Daoy (cell line): Measurements from ENCODE around the gene ADD1. TPM values are rescaled to one million over a fixed set of nuclear protein-coding genes. Genes with fewer than 3 reads are reported as not detected.
"Not testable (repeated sequence)": the region's sequence is repeated elsewhere in the genome, so short reads cannot be mapped to it uniquely, and the experiment has no call there.

ENCODE experiments used
- DNase-seq: peaks from one replicate; pipeline ENCODE4 v3.0.0-alpha.2; 2015; ENCODE audit warnings: low read depth
- total RNA-seq: library from RNA; depleted of rRNA; stranded (reverse); fragments of >200 nt; shearing (Covaris generic); gene quantifications from 2 replicates; pipeline ENCODE4 v1.2.3, GENCODE V29; 2014

Gene ADD1
- total RNA-seq, 1 experiment from 2014 or later, result 101 TPM

GRCh38 chr4:2886161-2886560 is 42.5 kb downstream of the ADD1 start:
- DNase-seq, result no peak

DNA sequence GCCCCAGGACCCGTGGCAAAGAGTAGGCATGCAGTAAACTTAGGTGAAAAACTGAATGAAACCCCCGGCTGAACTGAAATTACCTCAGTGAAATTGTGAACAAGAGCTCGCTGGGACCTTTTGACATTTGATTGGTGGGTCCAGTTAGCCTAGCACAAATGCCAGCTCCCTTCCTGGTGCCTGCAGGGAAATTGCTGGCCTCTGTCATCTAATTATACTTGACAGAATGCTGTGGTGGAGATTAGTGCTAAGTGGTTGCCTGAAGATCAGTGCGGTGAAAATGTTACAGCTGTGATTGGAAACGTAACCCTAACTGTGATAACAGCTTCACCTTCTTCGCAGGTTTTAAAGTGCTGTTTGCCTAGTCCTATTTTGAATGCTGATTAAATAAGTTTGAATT is 43.0 kb downstream of the ADD1 start:
- no peak for DNase-seq

GRCh38 chr4:2887343-2887742 is 43.7 kb downstream of the ADD1 start:
- no peak for DNase-seq

- DNase-seq, result no peak
These were observed 45.2 kb downstream of the ADD1 start for GRCh38 chr4:2888886-2889285.

DNA sequence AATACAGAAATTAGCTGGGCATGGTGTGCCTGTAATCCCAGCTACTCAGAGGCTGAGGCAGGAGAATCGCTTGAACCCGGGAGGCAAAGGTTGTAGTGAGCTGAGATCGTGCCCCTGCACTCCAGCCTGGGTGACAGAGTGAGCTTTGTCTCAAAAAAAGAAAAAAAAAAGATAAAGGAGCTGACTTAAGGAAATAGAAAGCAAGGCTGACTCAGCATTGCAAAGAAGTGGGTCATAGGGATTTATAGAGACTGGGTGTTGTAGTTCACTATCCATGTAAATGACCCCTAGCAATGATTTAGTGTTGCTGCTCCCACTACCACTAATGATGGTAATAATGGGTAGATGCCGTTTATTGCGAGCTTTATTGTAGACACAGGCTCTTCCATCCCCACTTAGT is 47.6 kb downstream of the ADD1 start:
- DNase-seq, result peak; percentile 24

DNA sequence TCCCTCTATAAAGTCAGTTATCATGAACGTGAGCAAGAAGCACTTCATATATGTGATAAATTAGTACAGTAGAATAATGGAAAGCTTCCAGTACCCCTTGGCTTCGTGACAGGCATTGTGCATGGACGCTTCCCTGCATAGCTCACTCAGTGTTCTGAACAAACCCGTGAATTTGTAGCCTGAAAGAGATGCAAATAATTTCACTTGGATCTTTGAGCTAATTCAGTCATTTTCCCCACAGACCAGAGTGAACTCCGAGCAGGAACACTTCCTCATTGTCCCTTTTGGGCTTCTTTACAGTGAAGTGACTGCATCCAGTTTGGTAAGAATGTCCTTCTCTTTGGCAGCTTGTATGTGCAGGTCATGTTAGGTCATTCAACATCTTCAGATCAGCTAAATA is 50.1 kb downstream of the ADD1 start:
- DNase-seq, result no peak

GRCh38 chr4:2898001-2898400 is 54.4 kb downstream of the ADD1 start:
- DNase-seq, result no peak

GRCh38 chr4:2900741-2901140 is 57.1 kb downstream of the ADD1 start:
- no peak for DNase-seq

GRCh38 chr4:2901186-2901585 is 57.5 kb downstream of the ADD1 start:
- DNase-seq, result no peak

DNA sequence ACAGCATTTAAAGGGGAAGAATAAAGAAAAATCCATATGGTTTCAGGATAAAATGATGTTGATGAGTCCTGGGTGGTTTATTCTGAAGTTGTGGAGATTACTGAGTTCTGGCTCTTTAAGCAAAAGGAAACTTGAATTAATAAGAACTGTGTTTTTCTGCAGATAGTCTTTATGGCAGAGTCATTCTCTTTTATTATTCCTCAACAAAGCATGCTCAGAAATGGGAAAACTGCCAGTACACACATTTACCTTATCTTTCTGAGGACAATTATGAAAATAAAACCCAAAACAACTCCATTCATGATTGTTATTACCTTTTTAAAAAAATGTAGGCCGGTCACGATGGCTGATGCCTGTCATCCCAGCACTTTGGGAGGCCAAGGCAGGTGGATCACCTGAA is 58.5 kb downstream of the ADD1 start:
- DNase-seq, result no peak

DNA sequence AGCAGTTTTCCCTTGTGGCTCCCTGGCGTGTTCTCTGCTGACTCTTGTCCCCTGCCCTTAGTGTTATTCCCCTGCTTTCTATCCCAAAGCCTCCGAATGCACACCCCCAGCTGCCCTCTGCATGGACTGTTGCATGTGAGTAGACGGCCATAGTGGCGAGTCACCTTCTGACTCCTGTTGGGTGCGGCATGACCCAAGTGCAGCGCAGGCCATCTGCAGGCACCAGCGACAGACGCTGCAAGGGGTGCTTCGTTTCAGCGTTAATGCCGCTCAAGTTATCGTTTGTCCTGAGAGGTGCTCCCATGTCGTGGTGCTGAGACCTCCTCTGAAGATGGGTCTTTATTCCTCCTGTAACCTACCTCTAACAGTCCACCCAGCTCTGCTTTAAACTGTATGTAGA is 61.9 kb downstream of the ADD1 start:
- no peak for DNase-seq

DNA sequence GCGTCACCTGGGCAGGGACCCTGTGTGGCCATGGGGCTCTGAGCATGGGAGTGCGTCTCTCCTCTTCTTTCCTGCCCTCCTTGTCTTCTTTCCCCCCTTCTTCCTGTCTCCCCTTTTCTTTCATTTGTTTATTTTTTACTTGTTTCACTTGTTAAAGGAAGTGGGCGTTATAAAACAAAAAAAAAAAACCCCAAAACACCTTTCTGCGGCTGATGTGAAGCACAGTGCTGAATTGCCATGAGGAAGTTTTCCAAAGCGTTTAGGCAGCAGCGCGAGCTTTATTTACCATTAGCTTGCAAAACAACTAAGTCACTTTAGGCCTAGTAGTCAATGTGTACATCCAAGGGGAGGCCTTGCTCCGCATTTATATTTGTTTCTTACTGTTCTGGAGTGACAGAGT is 62.6 kb downstream of the ADD1 start:
- DNase-seq, result no peak

DNA sequence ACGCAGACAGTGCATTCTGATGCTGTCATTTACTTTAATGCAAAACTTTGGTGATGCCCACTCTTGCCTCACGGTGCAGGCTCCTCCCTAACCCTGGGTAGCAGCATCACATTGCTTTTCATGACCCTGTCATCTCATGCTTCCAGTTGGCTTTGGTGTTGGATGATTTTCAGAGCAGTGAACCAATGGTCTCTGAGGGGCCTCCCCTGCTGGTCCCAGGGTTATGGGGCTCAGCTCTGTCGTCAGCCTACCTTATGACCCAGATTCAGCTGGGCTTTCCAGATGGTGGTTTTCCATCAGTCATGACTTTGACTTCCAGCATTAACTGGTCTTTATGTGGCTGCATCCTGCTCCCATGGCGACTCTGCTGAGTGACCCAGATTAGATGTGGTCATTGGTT is 63.6 kb downstream of the ADD1 start:
- DNase-seq, result no peak

DNA sequence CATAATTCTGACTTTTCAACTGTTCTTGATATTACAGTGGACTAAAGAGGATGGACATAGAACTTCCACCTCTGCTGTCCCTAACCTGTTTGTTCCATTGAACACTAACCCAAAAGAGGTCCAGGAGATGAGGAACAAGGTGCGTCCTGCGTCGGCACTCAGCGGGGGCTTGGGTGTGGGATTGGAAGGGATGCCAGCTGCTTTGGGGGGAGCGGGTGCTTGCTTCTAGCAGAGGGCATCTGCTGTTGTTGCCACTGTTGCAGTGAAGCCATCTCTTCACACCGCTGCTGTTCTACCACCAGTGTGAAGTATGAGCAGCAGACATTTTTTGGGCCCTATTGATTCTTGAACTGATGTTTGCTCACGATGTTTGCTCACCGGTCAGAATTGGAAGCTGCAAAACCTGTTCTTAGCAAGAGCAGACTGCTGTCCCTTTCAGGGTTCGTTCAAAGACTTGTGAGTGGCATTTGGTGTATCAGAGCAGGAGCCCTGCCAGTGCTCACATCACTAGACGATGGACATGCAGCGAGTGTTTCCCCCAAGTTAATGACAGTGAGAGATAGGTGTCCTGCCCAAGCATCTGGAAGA is 64.2 kb downstream of the ADD1 start:
- no peak for DNase-seq

DNA sequence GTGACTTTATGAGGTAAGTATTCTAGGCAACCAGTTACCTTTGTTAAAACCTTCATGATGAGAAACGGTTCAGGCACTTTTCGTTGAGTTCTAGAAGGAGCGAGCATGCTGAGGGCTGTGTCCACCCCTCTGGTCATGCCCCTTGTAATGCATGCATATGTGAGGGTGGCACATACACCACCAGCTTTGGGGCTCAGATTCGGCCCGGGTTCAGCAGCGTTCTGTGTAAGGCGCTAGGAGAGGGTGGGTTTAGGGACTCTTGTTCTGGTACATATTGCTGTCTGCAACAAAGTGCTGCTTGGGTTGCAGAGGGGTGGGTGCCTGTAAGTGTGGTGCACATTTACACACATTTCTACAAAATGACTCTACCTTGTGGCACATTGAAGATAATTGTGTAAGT is 65.0 kb downstream of the ADD1 start:
- no peak for DNase-seq

DNA sequence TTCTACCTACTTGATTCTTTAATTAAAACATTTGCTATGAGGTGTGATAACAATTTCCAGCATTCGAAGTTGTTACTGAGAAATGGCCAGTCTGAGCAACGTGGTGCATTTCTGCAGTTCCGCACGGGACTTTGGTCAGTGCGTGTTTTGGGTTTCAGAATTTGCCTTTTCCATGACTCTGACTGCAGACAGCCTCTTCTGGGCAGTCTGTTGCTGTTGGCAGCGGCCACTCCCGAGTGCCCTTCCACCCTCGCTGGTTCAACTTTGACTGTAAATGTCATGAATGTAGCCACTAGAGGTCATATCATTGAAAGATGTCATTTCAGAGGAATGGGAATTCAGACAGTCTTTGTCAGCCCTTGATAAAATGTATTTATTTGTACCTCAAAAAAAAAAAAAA is 65.9 kb downstream of the ADD1 start:
- DNase-seq, result no peak

- no peak for DNase-seq
These were observed 66.8 kb downstream of the ADD1 start for GRCh38 chr4:2910409-2910808.

- DNase-seq, result no peak
These were observed 68.2 kb downstream of the ADD1 start for GRCh38 chr4:2911868-2912267.

DNA sequence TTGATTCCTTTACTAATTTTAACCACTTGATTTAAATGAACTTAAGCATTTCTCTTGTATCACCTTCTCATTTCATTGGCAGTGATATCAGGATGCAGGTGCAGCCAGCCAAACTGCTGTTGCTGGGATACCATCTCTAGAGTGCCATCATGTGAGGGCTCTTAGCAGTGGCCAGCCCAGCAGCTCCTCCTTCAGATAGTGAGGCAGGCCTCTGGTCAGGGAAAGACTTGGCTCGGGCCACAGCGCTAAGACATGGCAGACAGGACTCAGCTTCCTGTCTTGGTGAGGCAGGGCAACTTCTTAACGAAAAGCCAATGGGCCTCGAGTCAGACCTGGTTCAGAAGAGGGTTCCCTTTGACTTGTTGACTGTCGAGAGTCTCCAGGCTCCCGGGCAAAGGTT is 69.5 kb downstream of the ADD1 start:
- no peak for DNase-seq

- no peak for DNase-seq
These were observed 70.8 kb downstream of the ADD1 start for GRCh38 chr4:2914256-2915126.

DNA sequence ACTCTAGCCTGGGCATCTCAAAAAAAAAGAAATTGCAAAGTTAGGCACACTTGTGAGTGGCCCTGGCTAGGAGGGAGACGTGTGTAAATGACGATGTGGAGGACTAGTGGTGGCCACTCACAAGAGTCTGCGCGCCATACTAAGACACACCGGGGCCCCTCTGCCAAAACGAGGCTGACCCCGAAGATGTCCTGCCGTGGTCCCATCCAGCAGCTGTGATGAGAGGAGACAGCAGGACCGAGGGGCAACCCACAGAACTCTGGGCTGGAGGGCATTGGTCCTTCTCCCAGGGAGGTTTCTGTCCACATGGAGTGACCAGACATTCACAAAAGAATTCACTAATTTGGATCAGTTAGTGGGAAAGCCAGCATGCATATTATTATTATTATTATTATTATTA is 72.1 kb downstream of the ADD1 start:
- DNase-seq, result no peak

- not testable (repeated sequence) for DNase-seq
These were observed 73.1 kb downstream of the ADD1 start for GRCh38 chr4:2916696-2917095.

DNA sequence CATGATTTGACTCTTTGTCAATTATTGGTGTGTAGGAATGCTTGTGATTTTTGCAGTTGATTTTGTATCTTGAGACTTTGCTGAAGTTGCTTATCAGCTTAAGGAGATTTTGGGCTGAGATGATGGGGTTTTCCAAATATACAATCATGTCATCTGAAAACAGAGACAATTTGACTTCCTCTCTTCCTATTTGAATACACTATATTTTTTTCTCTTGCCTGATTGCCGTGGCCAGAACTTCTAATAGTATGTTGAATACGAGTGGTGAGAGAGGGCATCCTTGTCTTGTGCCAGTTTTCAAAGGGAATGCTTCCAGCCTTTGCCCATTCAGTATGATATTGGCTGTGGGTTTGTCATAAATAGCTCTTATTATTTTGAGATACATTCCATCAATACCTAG is 74.7 kb downstream of the ADD1 start:
- not testable (repeated sequence) for DNase-seq

GRCh38 chr4:2918714-2919113 is 75.1 kb downstream of the ADD1 start:
- DNase-seq, result not testable (repeated sequence)
